Tibial nerve (tissue), 4 donors: Measurements from ENCODE around the gene SMPD4. TPM values are rescaled to one million over a fixed set of nuclear protein-coding genes. Genes with fewer than 3 reads are reported as not detected.
"Not testable (repeated sequence)": the region's sequence is repeated elsewhere in the genome, so short reads cannot be mapped to it uniquely, and the experiment has no call there.

Experiments used
- DNase-seq, 2 donors: peaks; one replicate each; pipeline ENCODE4 v3.0.0-alpha.2; 2019; ENCODE audit warnings: low spot score in 2 of 2
- H3K27ac ChIP-seq, 4 donors: fragments of 200-600 bp; sonication (generic) in 3 of 4; one replicate each; pipeline ENCODE4 v1.5.1; 2017 to 2019; ENCODE audit warnings: mild to moderate bottlenecking in 1 of 4
- H3K27me3 ChIP-seq, 2 donors: fragments of 200-600 bp; sonication (generic) in 1 of 2; one replicate each; pipeline versions ENCODE4 v1.5.1 to v1.6.0; 2017 to 2019
- H3K36me3 ChIP-seq, 3 donors: fragments of 200-600 bp; sonication (generic); one replicate each; pipeline ENCODE4 v1.5.1; 2018 to 2019
- H3K4me1 ChIP-seq, 4 donors: fragments of 200-600 bp; sonication (generic) in 3 of 4; one replicate each; pipeline ENCODE4 v1.5.1; 2017 to 2019
- H3K4me3 ChIP-seq, 4 donors: fragments of 200-600 bp; sonication (generic) in 3 of 4; one replicate each; pipeline ENCODE4 v1.5.1; 2017 to 2019; ENCODE audit warnings: mild to moderate bottlenecking in 1 of 4, moderate library complexity in 1 of 4
- H3K9me3 ChIP-seq, 4 donors: fragments of 200-600 bp; sonication (generic) in 3 of 4; one replicate each; pipeline ENCODE4 v1.5.1; 2017 to 2019
- CTCF ChIP-seq, 5 experiments: fragments of 200-600 bp in 3 of 5; fragments of 450-650 bp in 2 of 5; sonication (generic) in 3 of 5; IDR thresholded peaks; one replicate each; pipeline ENCODE4 v1.5.1; 2016 to 2019; ENCODE audit warnings: antibody characterized with exemption in 5 of 5, mild to moderate bottlenecking in 3 of 5, moderate library complexity in 2 of 5
- EP300 ChIP-seq, 2 donors: sonication (generic); formaldehyde crosslinking; IDR thresholded peaks; one replicate each; pipeline ENCODE4 v1.6.1; 2017; ENCODE audit warnings: antibody characterized with exemption in 2 of 2, mild to moderate bottlenecking in 1 of 2
- POLR2A ChIP-seq, 2 donors: fragments of 450-650 bp; IDR thresholded peaks; one replicate each; pipeline ENCODE4 v1.6.1; 2017; ENCODE audit warnings: antibody characterized with exemption in 2 of 2, mild to moderate bottlenecking in 2 of 2, moderate library complexity in 2 of 2
- WGBS, 2 donors: methylation state at CpG; one replicate each; pipeline ENCODE4 v1.1.5; 2018; 5-methylcytosine and 5-hydroxymethylcytosine counted together
- total RNA-seq, 4 donors: library from RNA; depleted of rRNA; stranded (reverse); fragments of >200 nt; gene quantifications; one replicate each; pipeline ENCODE4 v1.1.0, GENCODE V29; 2016

The SMPD4 gene
- total RNA-seq, 4 donors from 2014 or later, result 35.2 to 72.6 (median 50.5) TPM

GRCh38 chr2:130187268-130187667, 5.9 kb upstream of the SMPD4 start:
- WGBS, 2 donors, result 73 to 83% methylated on average over 8 of the region's 8 CpGs
- DNase-seq, result no peak
- no peak overlapping the region for H3K27ac ChIP-seq
- H3K36me3 ChIP-seq, result peaks cover 0 to 50% (median 0%) of the 10 kb centered on the region in 3 donors
- H3K27me3 ChIP-seq, result no peaks in the 10 kb centered on the region
- no peak overlapping the region for H3K4me3 ChIP-seq
- TF ChIP-seq CTCF (IDR thresholded peaks at IDR 0.05) (no peak), EP300 (IDR thresholded peaks at IDR 0.05) (no peak), POLR2A (IDR thresholded peaks at IDR 0.05) (no peak)
- no peaks in the 10 kb centered on the region for H3K9me3 ChIP-seq
- H3K4me1 ChIP-seq, result peaks cover 0 to 15% (median 7%) of the 10 kb centered on the region in 4 donors

GRCh38 chr2:130186391-130186790, 5.0 kb upstream of the SMPD4 start:
- Histone ChIP-seq H3K36me3 (peaks cover 0 to 44% (median 0%) of the 10 kb centered on the region in 3 donors), H3K9me3 (no peaks in the 10 kb centered on the region), H3K27ac (no peak overlapping the region), H3K4me1 (peaks cover 0 to 15% (median 7%) of the 10 kb centered on the region in 4 donors), H3K27me3 (no peaks in the 10 kb centered on the region), H3K4me3 (no peak overlapping the region)
- no peak for DNase-seq
- TF ChIP-seq CTCF (IDR thresholded peaks at IDR 0.05), result no peak
- TF ChIP-seq POLR2A (IDR thresholded peaks at IDR 0.05), result no peak
- TF ChIP-seq EP300 (IDR thresholded peaks at IDR 0.05), result no peak
- WGBS, 2 donors, result 87 to 88% methylated on average over 5 of the region's 5 CpGs

- Histone ChIP-seq H3K4me3 (no peak overlapping the region), H3K4me1 (peaks cover 0 to 15% (median 8%) of the 10 kb centered on the region in 4 donors), H3K36me3 (peaks cover 0 to 39% (median 0%) of the 10 kb centered on the region in 3 donors), H3K27ac (no peak overlapping the region), H3K27me3 (no peaks in the 10 kb centered on the region), H3K9me3 (no peaks in the 10 kb centered on the region)
- WGBS, 2 donors, result 60 to 65% methylated on average over 4 of the region's 4 CpGs
- DNase-seq, result no peak
- TF ChIP-seq POLR2A (IDR thresholded peaks at IDR 0.05) (no peak), EP300 (IDR thresholded peaks at IDR 0.05) (no peak), CTCF (IDR thresholded peaks at IDR 0.05) (no peak)
These were observed 4.5 kb upstream of the SMPD4 start for GRCh38 chr2:130185896-130186295.

- Histone ChIP-seq H3K9me3 (no peaks in the 10 kb centered on the region), H3K36me3 (peaks cover 0 to 37% (median 0%) of the 10 kb centered on the region in 3 donors), H3K4me3 (no peak overlapping the region), H3K4me1 (peaks cover 0 to 20% (median 12%) of the 10 kb centered on the region in 4 donors), H3K27me3 (no peaks in the 10 kb centered on the region), H3K27ac (no peak overlapping the region)
- WGBS, 2 donors, result 67 to 82% methylated on average over 10 of the region's 10 CpGs
- TF ChIP-seq EP300 (IDR thresholded peaks at IDR 0.05) (no peak), CTCF (IDR thresholded peaks at IDR 0.05) (no peak), POLR2A (IDR thresholded peaks at IDR 0.05) (no peak)
- no peak for DNase-seq
These were observed 4.0 kb upstream of the SMPD4 start for GRCh38 chr2:130185436-130185835.

GRCh38 chr2:130183512-130184373, 2.3 kb upstream of the SMPD4 start:
- H3K9me3 ChIP-seq, result no peaks in the 10 kb centered on the region
- peaks cover 0 to 31% (median 17%) of the 10 kb centered on the region in 4 donors for H3K4me1 ChIP-seq
- H3K36me3 ChIP-seq, result peaks cover 0 to 29% (median 0%) of the 10 kb centered on the region in 3 donors
- H3K27me3 ChIP-seq, result no peaks in the 10 kb centered on the region
- TF ChIP-seq POLR2A (IDR thresholded peaks at IDR 0.05) (no peak), EP300 (IDR thresholded peaks at IDR 0.05) (no peak), CTCF (IDR thresholded peaks at IDR 0.05) (no peak)
- no peak for DNase-seq
- H3K4me3 ChIP-seq, result peak overlapping the region in 1 of 4 donors; percentile 90
- H3K27ac ChIP-seq, result peak overlapping the region in 3 of 4 donors; percentile 83 to 94 (median 93)
- WGBS, 2 donors, result 56 to 71% methylated on average over 26 of the region's 26 CpGs

- not testable (repeated sequence) for H3K9me3 ChIP-seq, DNase-seq, H3K27me3 ChIP-seq
- 21 to 38% methylated on average over 9 to 16 of the region's 23 CpGs for WGBS, 2 donors
- Histone ChIP-seq H3K4me1 (peaks cover 0 to 31% (median 17%) of the 10 kb centered on the region in 4 donors), H3K4me3 (peak overlapping the region; percentile 65 to 90 (median 75)), H3K27ac (peak overlapping the region; percentile 78 to 94 (median 88)), H3K36me3 (peaks cover 0 to 23% (median 0%) of the 10 kb centered on the region in 3 donors)
These were observed 1.6 kb upstream of the SMPD4 start for GRCh38 chr2:130182826-130183511.
